Endothelial cell of umbilical vein (primary cell): Measurements from ENCODE around the gene PTCH2.

Experiments
- CTCF ChIP-seq, 2 donors: IDR thresholded peaks; 1 replicate in 1 of 2; 2 replicates in 1 of 2; pipeline ENCODE4 v1.5.1; 2011; ENCODE audit warnings: low read length in 2 of 2, mild to moderate bottlenecking in 2 of 2, moderate library complexity in 2 of 2, control low read depth in 1 of 2, inconsistent platforms in 1 of 2, low read depth in 1 of 2; ENCODE audit not compliant: insufficient read depth in 1 of 2; ENCODE audit errors: extremely low read depth in 1 of 2
- POLR2A ChIP-seq: IDR thresholded peaks from 2 replicates; pipeline ENCODE4 v1.6.1; 2012; ENCODE audit warnings: low read depth, mild to moderate bottlenecking, control low read depth, low read length
- POLR2AphosphoS5 ChIP-seq: IDR thresholded peaks from 2 replicates; pipeline ENCODE4 v1.6.1; 2012; ENCODE audit warnings: low read depth, mild to moderate bottlenecking, control low read depth, low read length, moderate library complexity; ENCODE audit not compliant: insufficient read depth

DNA sequence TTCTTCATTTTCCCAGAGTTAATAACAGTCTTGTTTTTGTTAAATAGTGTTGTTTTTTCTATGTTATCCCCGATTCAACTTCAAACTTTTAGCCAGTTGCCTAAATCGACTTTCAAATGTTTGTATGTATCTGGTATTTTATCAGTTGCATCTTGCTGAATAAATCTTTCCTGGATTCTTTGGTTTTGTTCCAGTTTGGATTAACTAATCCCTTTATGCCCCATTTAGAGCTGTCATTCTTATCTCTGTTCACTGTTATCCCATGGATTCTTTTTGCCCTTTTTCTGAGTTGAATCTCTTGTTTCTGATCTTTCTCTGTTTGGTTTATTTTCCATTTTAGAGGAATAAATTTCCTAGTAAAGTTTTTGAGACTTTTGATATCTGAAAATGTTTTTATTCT is 31.1 kb upstream of the PTCH2 start:
- no peak for TF ChIP-seq CTCF (IDR thresholded peaks at IDR 0.05; ENCODE audit: extremely low read depth in 1 of 2, insufficient read depth in 1 of 2, low read depth in 1 of 2, low read length in 2 of 2)
- TF ChIP-seq POLR2A, result no peak
- TF ChIP-seq POLR2AphosphoS5, result no peak
